Thymus (tissue), 11 donors: Measurements from ENCODE around the gene TMEM114. TPM values are rescaled to one million over a fixed set of nuclear protein-coding genes. Genes with fewer than 3 reads are reported as not detected.

Experiments
- DNase-seq, 9 donors: peaks; one replicate each; pipeline ENCODE4 v3.0.0-alpha.2; 2013; ENCODE audit warnings: low spot score in 9 of 9, low read depth in 6 of 9, missing footprints in 1 of 9
- H3K27ac ChIP-seq, 2 donors: one replicate each; pipeline ENCODE4 v1.5.1; 2013; ENCODE audit warnings: control low read depth in 1 of 2, low read depth in 1 of 2, low read length in 1 of 2, mild to moderate bottlenecking in 1 of 2, moderate library complexity in 1 of 2
- H3K27me3 ChIP-seq, 2 donors: one replicate each; pipeline ENCODE4 v1.5.1; 2013; ENCODE audit warnings: low read length in 1 of 2; ENCODE audit not compliant: control insufficient read depth in 2 of 2, insufficient read depth in 1 of 2
- H3K36me3 ChIP-seq, 2 donors: one replicate each; pipeline ENCODE4 v1.5.1; 2013; ENCODE audit warnings: low read length in 1 of 2, mild to moderate bottlenecking in 1 of 2, moderate library complexity in 1 of 2; ENCODE audit not compliant: control insufficient read depth in 2 of 2, insufficient read depth in 2 of 2
- H3K4me1 ChIP-seq, 2 donors: one replicate each; pipeline ENCODE4 v1.5.1; 2013; ENCODE audit warnings: low read length in 2 of 2; ENCODE audit not compliant: control insufficient read depth in 2 of 2, insufficient read depth in 2 of 2
- H3K4me3 ChIP-seq, 2 donors: one replicate each; pipeline ENCODE4 v1.5.1; 2013; ENCODE audit warnings: low read length in 2 of 2, control low read depth in 1 of 2, mild to moderate bottlenecking in 1 of 2
- H3K9me3 ChIP-seq, 2 donors: one replicate each; pipeline ENCODE4 v1.5.1; 2013; ENCODE audit warnings: low read length in 1 of 2, mild to moderate bottlenecking in 1 of 2; ENCODE audit not compliant: control insufficient read depth in 2 of 2, insufficient read depth in 1 of 2
- WGBS: extraction: QIAGEN DNeasy Blood & Tissue Kit; methylation state at CpG from one replicate; pipeline ENCODE4 v1.1.7; 2013; 5-methylcytosine and 5-hydroxymethylcytosine counted together
- polyA plus RNA-seq: library from polyadenylated mRNA; stranded (reverse); fragments of 200-250 nt; gene quantifications from one replicate; pipeline ENCODE4 v1.2.3, GENCODE V29; 2013
- total RNA-seq: library from RNA; stranded (reverse); fragments of 120-200 nt; gene quantifications from one replicate; pipeline ENCODE4 v1.2.4, GENCODE V29; 2013
- donor health status: healthy.

Gene TMEM114
- total and polyA plus RNA-seq, 2 donors = 0.14 to 0.34 TPM

GRCh38 chr16:8591451-8591850 is 1.1 kb upstream of the TMEM114 start:
- Histone ChIP-seq H3K27ac (no peak overlapping the region), H3K4me3 (no peak overlapping the region), H3K36me3 (no peaks in the 10 kb centered on the region), H3K9me3 (peaks cover 2 to 4% of the 10 kb centered on the region in 2 donors), H3K27me3 (peaks cover 27 to 42% of the 10 kb centered on the region in 2 donors), H3K4me1 (no peaks in the 10 kb centered on the region)
- no peak for DNase-seq
- 99% methylated on average over 3 of the region's 3 CpGs for WGBS

GRCh38 chr16:8590811-8591210 is 500 bp upstream of the TMEM114 start:
- 95% methylated on average over 3 of the region's 3 CpGs for WGBS
- Histone ChIP-seq H3K36me3 (no peaks in the 10 kb centered on the region), H3K27me3 (peaks cover 27 to 43% of the 10 kb centered on the region in 2 donors), H3K4me1 (no peaks in the 10 kb centered on the region), H3K4me3 (no peak overlapping the region), H3K27ac (no peak overlapping the region), H3K9me3 (peaks cover 2 to 3% of the 10 kb centered on the region in 2 donors)
- no peak for DNase-seq

- H3K4me3 ChIP-seq = no peak overlapping the region
- DNase-seq = no peak
- peaks cover 2 to 3% of the 10 kb centered on the region in 2 donors for H3K9me3 ChIP-seq
- no peaks in the 10 kb centered on the region for H3K36me3 ChIP-seq
- no peaks in the 10 kb centered on the region for H3K4me1 ChIP-seq
- no peak overlapping the region for H3K27ac ChIP-seq
- 4% methylated on average over 64 of the region's 64 CpGs for WGBS
- peaks cover 27 to 44% of the 10 kb centered on the region in 2 donors for H3K27me3 ChIP-seq
Measured at GRCh38 chr16:8589057-8589899, 1.0 kb downstream of the TMEM114 start.

- H3K36me3 ChIP-seq = no peaks in the 10 kb centered on the region
- no peaks in the 10 kb centered on the region for H3K4me1 ChIP-seq
- H3K4me3 ChIP-seq = no peak overlapping the region
- H3K9me3 ChIP-seq = peaks cover 2 to 3% of the 10 kb centered on the region in 2 donors
- H3K27me3 ChIP-seq = peaks cover 27 to 44% of the 10 kb centered on the region in 2 donors
- DNase-seq = no peak
- WGBS = 9% methylated on average over 9 of the region's 9 CpGs
- H3K27ac ChIP-seq = no peak overlapping the region
Measured at GRCh38 chr16:8588682-8589056, 1.6 kb downstream of the TMEM114 start.

- no peak overlapping the region for H3K4me3 ChIP-seq
- H3K9me3 ChIP-seq = peaks cover 2 to 3% of the 10 kb centered on the region in 2 donors
- no peaks in the 10 kb centered on the region for H3K36me3 ChIP-seq
- DNase-seq = no peak
- no peaks in the 10 kb centered on the region for H3K4me1 ChIP-seq
- no peak overlapping the region for H3K27ac ChIP-seq
- H3K27me3 ChIP-seq = peaks cover 27 to 44% of the 10 kb centered on the region in 2 donors
Measured at GRCh38 chr16:8587065-8587464, 3.2 kb downstream of the TMEM114 start.

GRCh38 chr16:8585857-8586256 is 4.5 kb downstream of the TMEM114 start:
- 85% methylated on average over 3 of the region's 3 CpGs for WGBS
- Histone ChIP-seq H3K27me3 (peaks cover 27 to 39% of the 10 kb centered on the region in 2 donors), H3K4me3 (no peak overlapping the region), H3K36me3 (no peaks in the 10 kb centered on the region), H3K4me1 (no peaks in the 10 kb centered on the region), H3K9me3 (peaks cover 2 to 3% of the 10 kb centered on the region in 2 donors), H3K27ac (no peak overlapping the region)
- no peak for DNase-seq

GRCh38 chr16:8585041-8585440 is 5.3 kb downstream of the TMEM114 start:
- 58% methylated on average over 2 of the region's 2 CpGs for WGBS
- DNase-seq = no peak
- Histone ChIP-seq H3K27me3 (peaks cover 23 to 31% of the 10 kb centered on the region in 2 donors), H3K4me3 (no peak overlapping the region), H3K4me1 (no peaks in the 10 kb centered on the region), H3K9me3 (peaks cover 0 to 2% of the 10 kb centered on the region in 2 donors), H3K27ac (no peak overlapping the region), H3K36me3 (no peaks in the 10 kb centered on the region)

GRCh38 chr16:8583732-8584131 is 6.6 kb downstream of the TMEM114 start:
- peaks cover 10 to 18% of the 10 kb centered on the region in 2 donors for H3K27me3 ChIP-seq
- H3K36me3 ChIP-seq = no peaks in the 10 kb centered on the region
- H3K27ac ChIP-seq = no peak overlapping the region
- WGBS = 88% methylated on average over 4 of the region's 4 CpGs
- H3K4me3 ChIP-seq = no peak overlapping the region
- no peak for DNase-seq
- no peaks in the 10 kb centered on the region for H3K4me1 ChIP-seq
- H3K9me3 ChIP-seq = no peaks in the 10 kb centered on the region

- Histone ChIP-seq H3K4me1 (no peaks in the 10 kb centered on the region), H3K4me3 (no peak overlapping the region), H3K27me3 (peaks cover 5 to 13% of the 10 kb centered on the region in 2 donors), H3K36me3 (no peaks in the 10 kb centered on the region), H3K9me3 (no peaks in the 10 kb centered on the region), H3K27ac (no peak overlapping the region)
- no peak for DNase-seq
- WGBS = over 99% methylated on average over 3 of the region's 3 CpGs
Measured at GRCh38 chr16:8583199-8583598, 7.1 kb downstream of the TMEM114 start.
